AG09319 (cell line): ENCODE data around the gene HEPN1.

ENCODE experiments used
- DNase-seq: peaks from one replicate; pipeline ENCODE4 v3.0.0-alpha.2; 2010; ENCODE audit warnings: low read depth; ENCODE audit errors: extremely low read depth
- TF ChIP-seq, protein P1 (sequence below): IDR thresholded peaks from 2 replicates; pipeline ENCODE4 v1.5.1; 2011; ENCODE audit warnings: low read depth, mild to moderate bottlenecking, inconsistent platforms, low read length, moderate library complexity

HEPN1 gene

DNA sequence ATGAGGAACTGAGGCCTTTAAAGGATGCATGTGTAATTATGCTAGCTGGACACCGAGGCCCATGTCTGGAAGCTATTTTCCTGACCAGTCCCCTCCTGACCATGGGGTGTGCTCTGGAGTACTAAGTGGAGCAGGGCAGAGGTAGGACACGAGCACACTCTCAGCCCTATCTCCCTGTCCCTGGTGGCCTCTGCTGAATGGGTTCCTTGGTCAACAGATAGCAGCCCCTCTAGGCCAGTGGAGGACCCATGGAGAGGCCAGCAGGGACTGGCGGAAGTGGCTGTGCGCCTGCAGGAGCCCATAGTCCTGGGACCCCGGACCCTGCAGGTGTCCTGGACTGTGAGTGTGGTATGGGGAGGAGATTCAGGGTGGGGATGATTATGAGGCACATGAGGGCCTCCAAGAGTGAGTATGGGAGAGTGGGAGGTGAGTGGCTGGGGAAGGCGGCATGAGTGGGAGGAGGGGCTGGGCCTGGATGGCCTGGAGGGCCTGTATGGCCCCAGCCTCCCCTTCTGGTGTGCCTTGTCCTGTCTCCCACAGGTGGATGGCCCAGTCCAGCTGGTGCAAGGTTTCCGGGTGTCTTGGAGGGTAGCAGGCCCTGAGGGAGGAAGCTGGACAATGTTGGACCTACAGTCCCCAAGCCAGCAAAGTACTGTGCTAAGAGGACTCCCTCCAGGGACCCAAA lies 44.3 kb upstream of the HEPN1 start:
- no peak for DNase-seq
- TF ChIP-seq, protein P1, sequence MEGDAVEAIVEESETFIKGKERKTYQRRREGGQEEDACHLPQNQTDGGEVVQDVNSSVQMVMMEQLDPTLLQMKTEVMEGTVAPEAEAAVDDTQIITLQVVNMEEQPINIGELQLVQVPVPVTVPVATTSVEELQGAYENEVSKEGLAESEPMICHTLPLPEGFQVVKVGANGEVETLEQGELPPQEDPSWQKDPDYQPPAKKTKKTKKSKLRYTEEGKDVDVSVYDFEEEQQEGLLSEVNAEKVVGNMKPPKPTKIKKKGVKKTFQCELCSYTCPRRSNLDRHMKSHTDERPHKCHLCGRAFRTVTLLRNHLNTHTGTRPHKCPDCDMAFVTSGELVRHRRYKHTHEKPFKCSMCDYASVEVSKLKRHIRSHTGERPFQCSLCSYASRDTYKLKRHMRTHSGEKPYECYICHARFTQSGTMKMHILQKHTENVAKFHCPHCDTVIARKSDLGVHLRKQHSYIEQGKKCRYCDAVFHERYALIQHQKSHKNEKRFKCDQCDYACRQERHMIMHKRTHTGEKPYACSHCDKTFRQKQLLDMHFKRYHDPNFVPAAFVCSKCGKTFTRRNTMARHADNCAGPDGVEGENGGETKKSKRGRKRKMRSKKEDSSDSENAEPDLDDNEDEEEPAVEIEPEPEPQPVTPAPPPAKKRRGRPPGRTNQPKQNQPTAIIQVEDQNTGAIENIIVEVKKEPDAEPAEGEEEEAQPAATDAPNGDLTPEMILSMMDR, result no peak

DNA sequence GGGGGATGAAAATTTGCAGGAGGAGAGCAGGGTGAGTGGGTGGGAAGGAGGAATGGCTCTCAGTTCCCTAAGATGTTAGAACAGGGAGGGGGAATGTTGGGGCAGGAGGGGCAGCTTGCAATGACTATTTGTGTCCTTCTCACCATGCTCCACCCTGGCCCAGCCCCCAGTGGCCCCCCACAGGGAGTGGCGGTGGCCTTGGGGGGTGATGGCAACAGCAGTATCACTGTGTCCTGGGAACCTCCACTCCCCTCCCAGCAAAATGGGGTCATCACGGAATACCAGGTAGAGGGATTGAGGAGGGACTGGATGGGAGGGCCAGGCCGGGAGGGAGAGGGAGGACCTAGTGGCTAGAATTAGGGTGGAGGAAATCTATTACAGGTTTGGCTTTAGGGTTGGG lies 43.6 kb upstream of the HEPN1 start:
- TF ChIP-seq, protein P1, result no peak
- DNase-seq, result no peak

DNA sequence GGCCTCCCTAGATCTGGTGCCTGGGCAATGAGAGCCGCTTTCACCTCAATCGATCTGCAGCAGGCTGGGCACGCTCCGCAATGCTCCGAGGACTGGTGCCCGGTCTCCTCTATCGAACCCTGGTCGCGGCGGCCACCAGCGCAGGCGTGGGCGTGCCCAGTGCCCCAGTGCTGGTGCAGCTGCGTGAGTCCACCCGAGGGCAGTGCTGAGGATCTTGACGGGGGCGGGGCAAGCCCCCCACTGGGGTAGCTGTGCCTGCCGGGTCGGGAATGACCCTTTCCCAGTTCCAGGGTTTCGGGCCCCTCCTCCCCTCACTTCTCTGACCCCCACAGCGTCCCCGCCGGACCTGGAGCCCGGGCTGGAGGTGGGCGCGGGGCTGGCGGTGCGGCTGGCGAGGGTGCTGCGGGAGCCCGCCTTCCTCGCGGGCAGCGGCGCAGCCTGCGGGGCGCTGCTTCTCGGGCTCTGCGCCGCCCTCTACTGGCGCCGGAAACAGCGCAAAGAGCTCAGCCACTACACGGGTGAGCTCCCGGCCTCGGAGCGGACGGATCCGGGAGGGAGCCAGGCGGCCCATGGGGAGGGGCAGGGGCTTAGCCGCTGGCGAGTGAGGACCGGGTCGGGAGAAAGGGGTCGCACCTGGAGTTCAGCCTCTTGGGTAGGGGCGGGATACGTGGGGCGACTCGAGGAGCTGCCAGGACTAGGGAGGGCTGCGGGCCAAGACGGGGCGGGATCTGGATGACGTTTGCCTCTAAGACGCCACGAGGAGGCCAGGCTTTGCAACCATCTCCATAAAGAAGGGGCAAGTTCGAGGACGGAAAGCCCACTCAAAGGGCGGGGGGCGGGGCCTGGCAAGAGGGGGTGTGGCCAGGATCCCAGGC lies 42.9 kb upstream of the HEPN1 start:
- TF ChIP-seq, protein P1, result peak; percentile 62
- DNase-seq, result peak; percentile 87

DNA sequence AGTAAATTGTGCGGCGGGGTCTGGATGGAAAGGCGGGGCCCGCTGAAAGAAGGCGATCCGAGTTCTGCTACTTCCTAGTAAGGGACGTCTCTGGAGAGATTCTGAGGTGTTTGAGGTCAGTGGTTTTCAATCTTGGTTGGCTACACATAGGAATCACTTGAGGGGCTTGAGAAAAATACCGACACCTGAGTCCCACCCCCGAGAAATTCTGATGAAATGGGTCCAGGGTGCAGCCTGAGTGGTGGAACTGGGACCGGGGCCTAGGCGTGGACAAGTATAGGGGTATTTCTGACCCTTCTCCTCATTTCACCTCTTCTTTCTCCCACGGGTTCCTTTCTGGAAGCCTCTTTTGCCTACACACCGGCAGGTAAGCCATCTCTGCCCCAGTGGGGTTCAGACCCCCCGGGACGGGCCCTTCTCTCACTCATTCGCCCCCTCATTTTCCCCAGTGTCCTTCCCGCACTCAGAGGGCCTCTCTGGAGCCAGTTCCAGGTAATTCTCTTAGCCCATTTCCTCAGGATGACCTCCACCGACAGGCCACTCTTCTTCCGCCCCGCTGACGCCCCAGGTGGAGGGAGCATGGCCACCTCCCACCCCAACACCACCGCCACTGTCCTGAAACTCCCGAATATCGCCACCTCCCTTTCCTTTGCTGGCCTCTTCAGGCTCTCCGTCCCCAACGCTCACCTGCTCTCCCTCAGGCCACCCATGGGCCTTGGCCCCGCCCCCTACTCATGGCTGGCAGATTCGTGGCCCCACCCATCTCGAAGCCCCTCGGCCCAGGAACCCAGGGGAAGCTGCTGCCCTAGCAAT lies 42.0 kb upstream of the HEPN1 start:
- TF ChIP-seq, protein P1, result no peak
- DNase-seq, result no peak

DNA sequence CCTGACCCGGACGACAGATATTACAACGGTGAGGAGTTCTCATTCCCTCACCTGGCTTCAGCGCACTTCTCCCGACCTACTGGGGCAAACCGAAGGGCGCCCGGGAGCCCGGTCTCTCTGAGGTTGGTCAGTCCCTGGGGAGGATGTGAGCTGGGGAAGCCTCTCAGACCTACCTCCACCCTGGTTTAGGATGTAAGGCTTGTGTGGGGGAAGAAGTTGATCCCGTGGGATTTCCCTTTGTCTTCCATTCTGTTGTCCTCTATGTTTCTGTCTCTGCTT lies 41.5 kb upstream of the HEPN1 start:
- no peak for DNase-seq

DNA sequence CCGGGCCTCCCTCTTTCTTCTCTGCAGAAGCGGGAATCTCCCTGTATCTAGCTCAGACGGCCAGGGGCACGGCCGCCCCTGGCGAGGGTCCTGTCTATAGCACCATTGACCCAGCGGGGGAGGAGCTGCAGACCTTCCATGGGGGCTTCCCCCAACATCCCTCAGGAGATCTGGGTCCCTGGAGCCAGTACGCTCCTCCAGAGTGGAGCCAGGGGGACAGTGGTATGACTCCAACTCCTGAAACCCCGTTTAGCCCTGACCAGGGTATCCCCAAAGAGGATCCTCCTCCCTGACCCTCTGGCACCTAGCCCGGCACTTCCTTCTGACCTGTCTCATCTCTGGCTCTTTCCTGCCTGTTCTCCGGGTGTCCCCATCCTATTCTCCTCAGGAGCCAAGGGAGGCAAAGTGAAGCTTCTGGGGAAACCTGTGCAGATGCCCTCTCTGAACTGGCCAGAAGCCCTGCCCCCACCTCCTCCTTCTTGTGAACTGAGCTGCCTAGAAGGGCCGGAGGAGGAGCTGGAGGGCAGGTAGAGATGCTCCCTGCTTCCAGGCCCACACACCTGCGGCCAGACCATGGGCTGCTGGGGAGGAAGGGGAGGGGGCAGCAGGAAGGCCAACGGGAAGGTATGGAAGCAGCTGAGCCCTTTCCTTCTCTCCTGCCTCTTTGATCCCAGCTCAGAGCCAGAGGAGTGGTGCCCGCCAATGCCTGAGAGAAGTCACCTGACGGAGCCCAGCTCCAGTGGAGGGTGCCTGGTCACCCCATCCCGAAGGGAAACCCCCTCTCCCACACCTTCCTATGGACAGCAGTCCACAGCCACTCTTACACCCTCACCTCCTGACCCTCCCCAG lies 40.9 kb upstream of the HEPN1 start:
- DNase-seq, result no peak
- TF ChIP-seq, protein P1, result no peak

More for the DNA sequence above, 41.5 kb upstream of the HEPN1 start:
- TF ChIP-seq, protein P1, result no peak
